HG03108 (cell line): Measurements from ENCODE around the gene SLC38A2.
"Not testable (repeated sequence)": the region's sequence is repeated elsewhere in the genome, so short reads cannot be mapped to it uniquely, and the experiment has no call there.

Experiments
- ATAC-seq: cut with Tn5 transposase; IDR thresholded peaks from one replicate; pipeline ENCODE4 v1.9.1; 2021; ENCODE audit warnings: moderate library complexity; ENCODE audit not compliant: unreplicated experiment

SLC38A2 gene

GRCh38 chr12:46325075-46325474 lies 47.5 kb downstream of the SLC38A2 start:
- not testable (repeated sequence) for ATAC-seq

GRCh38 chr12:46320731-46321130 lies 51.8 kb downstream of the SLC38A2 start:
- ATAC-seq = no peak

- ATAC-seq = no peak
Measured at GRCh38 chr12:46318037-46318436, 54.5 kb downstream of the SLC38A2 start.
